SJCRH30 (cell line): ENCODE results near the gene EEF2K. TPM values are rescaled to one million over a fixed set of nuclear protein-coding genes. Genes with fewer than 3 reads are reported as not detected.

Source experiments
- total RNA-seq: library from RNA; depleted of rRNA; stranded (reverse); fragments of >200 nt; shearing (Covaris generic); gene quantifications from 2 replicates; pipeline ENCODE4 v1.2.3, GENCODE V29; 2014; rRNA removed

EEF2K gene
- total RNA-seq, 1 experiment from 2014 or later, result 23.0 TPM

Other genes with a start within 250 kb of the EEF2K start
- not detected in 2 replicates for gene PDZD9, start 205.2 kb upstream of the EEF2K start, total RNA-seq
- 12.1 and 12.5 TPM in 2 replicates for gene MOSMO, start 198.2 kb upstream of the EEF2K start, total RNA-seq
- not detected in 2 replicates for gene VWA3A, start 113.7 kb upstream of the EEF2K start, total RNA-seq
- gene SDR42E2, start 43.8 kb upstream of the EEF2K start, total RNA-seq, result not detected in 2 replicates
- 35.5 and 36.9 TPM in 2 replicates for gene POLR3E, start 91.1 kb downstream of the EEF2K start, total RNA-seq
- gene CDR2, start 168.3 kb downstream of the EEF2K start, total RNA-seq, result 20.1 and 21.6 TPM in 2 replicates